ENCODE data around the gene GRM7.

Gene GRM7

DNA sequence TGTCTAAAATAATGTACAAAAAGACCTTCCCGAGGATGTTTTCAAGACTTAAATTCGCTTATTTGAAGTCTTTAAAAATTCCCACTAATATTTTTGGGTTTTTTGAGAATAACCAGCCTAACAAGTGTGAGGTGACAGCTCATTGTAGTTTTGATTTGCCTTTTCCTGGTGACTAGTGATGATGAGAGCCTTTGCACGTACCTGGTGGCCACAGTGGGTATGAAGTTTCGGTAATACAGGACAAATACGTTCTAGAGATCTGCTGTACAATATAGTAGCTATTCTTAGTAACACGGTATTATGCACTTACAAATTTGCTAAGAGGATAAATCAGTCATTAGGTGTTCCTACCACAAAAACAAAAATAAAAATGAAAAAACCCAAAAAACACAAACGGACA, 124.9 kb downstream of the GRM7 start:
- no peak for DNase-seq

DNA sequence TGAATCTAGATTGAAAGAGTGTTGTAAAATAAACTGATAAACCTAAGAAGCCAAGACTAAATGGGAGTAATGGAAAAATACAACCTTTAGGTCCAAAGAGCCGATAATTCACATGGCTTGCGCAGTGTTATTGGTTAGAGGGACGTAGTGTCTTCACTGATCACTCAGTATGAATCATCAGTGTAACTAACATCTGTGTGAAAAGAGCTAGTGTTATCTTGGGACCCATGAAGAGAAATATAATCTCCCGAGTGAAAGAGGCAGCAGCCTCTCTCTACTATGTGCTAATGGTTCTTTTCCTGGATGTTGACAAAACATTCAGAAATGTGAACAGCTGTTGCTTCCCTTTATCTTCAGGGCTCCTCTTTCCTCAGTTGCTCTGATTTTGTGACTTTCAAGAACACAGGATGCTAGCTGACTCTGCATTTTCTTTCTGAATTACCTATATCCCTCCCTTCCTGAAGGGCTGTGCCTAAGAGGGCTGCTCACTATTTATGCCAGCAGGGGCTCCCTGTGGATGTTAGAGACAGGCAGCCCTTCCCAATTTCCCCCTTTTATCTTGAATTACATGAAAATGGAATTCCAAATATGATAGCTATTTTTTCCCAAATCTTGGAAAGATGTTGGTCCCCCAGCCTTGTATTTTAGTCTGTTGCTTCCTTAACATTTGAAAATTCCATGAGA, 128.8 kb downstream of the GRM7 start:
- DNase-seq: no peak

DNA sequence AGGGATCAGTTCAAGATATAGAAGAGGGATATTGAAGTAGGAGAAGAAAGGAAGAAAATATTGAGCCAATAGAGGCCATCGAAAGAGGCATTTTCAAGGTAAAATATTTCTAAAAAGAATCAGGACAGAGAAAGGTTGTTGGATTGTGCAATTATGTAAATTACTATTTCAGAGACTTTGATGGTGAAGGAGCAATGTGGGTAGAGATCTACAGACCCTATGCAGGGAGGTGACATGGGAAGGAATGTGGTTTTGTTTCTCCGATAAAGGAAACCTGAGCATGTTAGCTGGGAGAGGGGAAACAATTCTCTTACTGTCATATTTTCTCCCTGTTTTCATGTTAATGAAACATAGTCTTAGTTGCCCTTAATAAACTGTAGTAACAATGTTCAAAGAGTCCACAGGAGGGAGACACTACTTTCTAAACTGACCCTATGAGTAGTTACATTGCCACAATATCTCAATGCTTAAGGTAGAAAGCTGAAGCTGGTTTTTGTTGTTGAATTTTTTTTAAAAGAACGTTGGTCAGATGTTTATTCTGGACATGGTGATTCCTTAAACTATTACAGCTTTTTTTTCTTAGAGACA, 133.3 kb downstream of the GRM7 start:
- DNase-seq: no peak

DNA sequence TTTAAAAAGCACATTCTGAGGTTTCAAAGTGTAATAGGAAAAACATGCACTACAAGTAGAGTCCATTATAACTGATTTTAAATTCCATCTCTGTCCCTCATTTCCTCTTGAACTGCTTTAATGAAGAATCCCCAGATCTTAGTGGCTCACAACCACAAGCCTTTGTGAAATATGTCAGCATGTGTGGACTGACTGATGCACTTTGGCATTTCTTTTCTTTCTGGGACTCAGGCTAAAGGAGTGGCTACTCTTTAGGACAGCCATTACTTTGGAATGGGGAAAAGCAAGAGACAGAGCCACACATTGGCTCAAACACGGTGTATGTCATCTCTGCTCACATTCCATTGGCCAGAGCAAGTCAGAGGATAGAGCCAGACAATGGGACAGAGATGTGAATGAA, 139.6 kb downstream of the GRM7 start:
- no peak for DNase-seq

DNA sequence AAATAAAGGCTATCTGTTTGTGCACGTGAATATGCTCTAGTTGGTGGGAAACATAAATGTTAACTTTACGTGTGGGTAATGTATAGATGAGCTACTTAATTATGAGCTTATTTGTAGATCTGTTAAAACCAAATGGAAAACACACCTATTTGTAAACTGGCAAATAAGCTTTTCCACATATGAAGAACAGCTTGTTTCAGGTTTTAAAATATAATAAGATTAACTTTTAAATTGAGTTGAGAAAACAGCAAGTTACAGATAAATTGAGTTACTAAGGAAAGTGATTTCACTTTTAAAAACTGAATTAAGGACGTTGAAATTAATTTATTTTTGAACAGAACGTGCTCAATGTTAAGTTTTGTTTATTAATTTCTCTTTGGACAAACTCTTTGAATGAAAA, 140.5 kb downstream of the GRM7 start:
- DNase-seq: no peak

DNA sequence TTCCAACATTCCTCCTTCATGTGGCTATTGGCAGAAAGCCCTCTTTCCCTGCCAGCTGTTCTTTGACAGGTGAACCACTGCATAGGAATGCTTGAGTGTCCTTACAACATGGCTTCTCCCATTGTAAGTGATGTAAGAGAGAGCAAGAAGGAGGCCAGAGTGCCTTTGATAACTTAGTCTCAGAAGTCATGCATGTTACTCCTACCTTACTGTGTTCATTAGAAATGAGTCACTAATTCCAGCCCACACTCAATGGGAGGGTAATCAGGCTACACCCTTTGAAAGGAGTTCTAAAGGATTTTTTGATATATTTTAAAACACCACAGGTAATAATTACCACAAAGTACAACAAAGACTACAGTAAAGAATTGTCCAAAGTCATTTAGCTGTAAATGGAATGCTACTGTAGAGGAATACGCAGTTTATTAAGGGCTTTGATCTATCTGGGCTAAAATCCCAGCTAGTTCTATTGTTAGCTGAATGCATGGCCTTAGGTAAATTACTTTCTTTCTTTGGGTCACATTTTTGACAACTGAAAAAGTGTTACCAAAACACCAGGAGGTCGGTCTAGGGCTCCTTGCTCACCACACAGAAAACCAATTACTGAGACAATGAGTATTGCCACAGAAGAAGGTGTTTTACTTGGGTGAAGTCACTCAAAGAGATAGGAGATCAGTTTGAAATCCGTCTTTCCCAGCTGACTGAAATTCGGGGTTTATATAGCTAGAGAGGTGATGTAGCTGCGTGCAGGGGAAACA, 154.9 kb downstream of the GRM7 start:
- DNase-seq: no peak

DNA sequence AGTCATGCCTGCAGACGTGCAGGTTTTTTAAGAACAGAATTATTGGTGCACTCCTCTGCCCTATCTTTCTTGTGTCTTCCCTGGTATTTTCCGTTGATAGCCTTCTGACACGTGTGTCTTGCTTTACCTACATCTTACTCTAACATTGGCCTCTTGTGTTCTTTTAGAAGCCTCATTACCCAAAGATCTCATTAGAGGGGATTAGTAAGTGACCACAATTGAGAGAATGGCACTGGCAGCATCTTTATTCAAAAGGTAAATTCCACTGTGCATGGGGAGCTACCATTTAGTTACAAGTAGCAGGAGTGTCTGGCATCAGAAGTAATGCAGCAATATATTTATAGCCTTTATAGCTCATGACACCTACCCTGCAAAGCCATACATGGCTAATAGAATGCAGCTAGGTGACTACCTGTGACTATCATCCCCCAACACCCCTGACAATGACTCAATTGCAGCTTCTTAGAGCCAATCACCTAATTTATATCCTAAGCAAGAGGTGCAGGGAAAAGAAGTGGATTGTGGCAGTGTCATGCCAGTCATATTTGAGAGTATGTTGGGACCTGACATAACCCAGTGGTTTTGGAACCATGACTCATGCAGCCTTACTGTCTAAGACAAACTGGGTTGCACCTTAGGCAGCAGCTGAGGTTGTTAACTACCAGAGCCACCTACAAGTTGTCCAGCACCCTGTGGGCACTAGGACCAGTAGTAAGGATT, 164.8 kb downstream of the GRM7 start:
- no peak for DNase-seq

DNA sequence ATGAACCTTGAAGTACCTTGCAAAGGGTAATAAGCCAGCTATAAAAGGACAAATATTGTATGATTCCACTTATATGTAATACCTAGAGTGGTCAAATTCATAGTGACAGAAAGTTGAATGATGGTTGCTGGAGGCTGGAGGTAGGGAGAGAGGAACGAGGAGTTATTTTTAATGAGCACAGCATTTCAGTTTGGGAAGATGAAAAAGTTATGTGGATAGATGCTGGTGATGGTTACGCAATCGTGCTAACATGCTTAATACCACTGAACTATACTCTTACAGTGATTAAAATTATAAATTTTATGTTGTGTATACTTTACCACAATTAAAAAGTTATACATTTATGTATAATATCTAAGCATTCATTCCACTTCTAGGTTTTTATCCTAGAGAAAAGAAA, 168.6 kb downstream of the GRM7 start:
- DNase-seq: no peak

DNA sequence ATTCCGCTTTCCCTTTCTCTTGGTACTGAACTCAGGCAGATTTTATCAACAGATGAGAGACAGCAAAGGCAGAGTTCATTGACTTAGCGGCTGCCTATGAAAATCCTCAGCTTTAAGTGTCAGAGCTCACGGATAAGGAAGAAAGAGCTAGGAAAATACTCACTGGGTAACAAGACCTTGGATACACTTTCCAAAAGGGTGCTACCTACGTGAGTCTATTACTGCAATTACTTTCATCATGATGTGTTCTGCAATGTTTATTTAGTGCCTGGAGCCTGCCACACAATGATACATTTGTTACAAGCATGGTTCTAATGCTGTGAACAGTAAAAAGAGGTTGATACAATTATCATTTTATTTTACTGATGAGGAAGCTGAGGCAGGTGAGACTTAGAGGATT, 177.5 kb downstream of the GRM7 start:
- no peak for DNase-seq

DNA sequence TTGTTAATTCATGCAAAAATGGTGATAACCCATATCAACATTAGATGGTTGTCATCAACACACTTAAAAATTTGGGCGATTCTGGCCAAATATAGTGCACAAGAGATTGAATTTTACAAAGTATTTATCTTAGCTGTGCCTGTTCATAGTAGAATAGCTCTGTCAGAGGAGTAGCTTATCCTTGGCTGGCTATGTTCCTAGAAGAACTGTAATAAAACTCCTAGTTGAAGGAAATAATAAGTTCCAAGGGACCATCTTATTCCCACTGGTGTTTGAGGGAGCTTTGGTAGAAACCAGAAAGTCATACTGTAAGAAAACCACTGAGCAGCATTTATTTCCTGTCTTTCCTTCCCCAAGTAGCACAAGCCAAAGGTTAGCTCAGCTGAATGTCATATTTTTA, 201.8 kb downstream of the GRM7 start:
- DNase-seq: no peak

DNA sequence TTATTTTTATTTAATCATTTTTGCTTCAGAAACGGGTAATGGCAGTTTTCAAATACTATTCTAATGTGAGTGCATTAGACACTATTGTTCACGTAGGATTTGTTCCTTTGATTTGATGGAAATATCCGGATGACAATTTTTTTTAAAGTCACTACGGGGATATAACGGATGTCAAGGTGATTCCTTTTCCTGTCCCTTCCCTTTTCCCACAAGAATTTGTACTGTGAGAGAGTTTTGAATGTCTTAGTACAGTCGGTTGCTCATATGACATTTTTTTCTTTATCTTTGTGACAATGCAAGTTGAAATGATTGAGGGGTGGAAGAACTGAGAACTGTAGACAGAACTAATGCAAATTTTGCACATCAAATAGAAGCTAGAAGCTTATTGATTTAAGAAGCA, 209.5 kb downstream of the GRM7 start:
- no peak for DNase-seq

DNA sequence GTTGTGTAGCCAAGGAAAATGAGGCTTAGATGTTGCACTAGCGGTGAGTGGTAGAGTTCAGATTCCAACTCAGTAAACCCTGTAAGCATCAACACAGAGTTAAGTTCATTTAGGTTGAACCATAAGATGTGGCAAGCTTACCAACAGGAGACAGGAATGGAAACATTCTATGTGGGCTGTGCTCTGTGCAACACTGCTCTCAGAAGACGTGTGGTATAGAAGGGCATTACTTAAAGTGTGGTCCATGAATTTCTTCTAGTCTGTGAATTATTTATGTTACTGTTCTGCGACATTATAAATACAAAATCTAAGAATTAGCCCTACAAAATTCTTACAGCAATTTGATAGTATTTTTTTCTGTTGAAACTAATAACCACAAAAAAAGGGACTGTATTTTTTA, 213.3 kb downstream of the GRM7 start:
- DNase-seq: no peak

DNA sequence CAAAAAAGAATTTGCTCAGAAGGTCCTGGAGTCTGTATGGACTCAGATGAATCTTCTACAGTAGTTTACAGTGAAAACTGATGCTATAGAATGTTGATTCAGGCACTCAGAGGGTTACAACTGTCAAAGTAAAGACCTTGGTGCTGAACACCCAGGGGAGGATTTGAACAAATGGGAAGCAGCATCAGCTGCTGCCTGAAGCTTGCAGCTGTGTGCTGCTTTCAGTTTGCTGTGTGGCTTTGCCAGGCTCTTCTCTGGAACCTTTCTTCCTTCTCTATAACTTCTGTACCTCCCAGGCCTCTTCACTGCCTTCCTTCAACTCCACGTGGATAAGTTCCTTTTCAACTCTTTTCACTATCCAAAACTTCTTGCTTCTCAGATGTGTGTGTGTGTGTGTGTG, 214.2 kb downstream of the GRM7 start:
- DNase-seq: peak; percentile 12

DNA sequence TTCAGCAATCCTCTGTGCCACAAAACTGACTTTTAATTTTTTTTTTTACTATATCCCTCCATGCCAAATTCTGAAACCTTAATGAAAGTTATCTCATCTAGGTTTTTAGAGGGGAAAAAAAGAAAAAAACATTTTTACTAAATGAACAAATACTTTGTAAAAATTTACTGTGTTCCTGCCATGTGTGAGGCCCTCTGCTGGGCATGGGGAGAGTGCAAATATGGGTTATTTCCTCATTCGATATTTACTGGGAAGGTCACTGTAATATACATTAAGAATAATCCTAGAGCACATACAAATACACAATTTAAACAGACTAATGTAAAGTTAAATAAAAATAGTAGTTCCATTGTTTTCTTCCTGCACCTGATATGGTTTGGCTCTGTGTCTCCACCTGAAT, 215.0 kb downstream of the GRM7 start:
- no peak for DNase-seq

DNA sequence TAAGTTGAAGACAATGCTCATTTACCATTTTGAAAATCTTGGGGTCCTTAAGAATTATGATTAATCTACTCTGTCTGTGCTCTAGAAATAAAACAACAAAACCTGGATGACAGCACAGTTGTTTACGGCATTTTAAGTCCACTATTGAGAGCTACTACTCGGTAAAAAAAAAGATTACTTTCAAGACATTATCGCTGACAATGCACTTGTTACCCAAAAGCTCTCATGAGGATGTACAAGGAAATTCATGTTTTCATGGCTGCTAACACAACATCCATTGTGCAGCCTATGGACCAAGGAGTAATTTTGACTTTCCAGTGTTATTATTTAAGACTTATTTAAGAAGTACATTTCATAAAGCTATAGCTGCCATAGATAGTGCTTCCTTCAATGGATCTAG, 221.3 kb downstream of the GRM7 start:
- DNase-seq: no peak

DNA sequence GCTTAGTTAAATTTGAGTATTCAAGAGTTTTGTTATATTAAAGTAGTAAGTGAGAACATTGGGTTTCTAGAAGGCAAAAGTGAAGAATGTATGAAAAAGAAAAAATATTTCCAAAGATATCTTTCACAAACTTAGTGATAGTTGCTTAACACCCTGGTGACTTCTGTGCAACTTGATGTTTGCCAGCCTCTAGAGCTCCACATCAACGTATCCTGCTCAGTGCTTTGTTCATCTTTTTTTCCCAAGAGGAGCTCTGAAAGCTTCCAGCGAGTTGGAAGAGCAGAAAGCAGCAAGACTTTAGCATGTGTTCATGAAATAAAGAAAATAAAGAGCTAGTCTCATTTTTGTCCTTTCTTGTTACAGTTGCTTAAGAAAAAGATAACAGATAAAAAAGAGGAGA, 225.5 kb downstream of the GRM7 start:
- DNase-seq: no peak

DNA sequence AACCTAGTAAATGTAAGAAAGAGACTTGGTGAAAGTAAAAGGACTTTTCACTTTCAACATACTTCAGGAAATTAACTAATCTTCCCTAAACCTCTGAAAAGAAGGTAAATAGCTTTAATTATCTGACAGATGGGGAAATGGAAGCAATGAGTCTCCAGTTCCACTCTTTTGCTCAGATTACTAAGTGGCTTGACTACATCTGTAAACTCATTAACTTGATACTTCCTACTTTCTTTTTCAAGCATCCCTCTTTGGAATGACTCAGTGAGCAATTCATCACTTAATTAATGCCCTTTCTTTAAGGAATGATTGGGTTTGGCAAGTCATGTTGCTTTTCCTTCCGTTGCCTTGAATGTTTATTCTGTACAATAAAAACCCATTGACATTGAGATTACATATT, 234.2 kb downstream of the GRM7 start:
- DNase-seq: no peak

DNA sequence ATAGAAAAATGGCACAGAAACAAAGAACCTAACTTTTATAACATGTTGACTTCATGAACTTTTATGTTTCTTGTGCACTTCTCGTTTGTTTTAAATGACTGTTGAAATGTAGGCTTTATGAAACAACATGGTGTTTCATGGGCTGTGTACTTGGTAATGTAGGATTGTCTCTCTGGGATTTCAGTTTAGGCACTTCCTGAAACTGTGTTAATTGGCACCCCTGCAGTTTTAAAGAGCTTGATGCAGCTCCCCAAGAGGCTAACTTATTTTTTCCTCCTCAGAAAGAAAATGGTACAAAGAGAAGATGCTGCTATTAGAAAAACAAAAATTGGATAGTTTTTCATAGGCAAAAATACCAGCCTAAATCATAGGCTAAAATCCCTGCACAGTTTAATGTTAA, 239.2 kb downstream of the GRM7 start:
- DNase-seq: no peak

DNA sequence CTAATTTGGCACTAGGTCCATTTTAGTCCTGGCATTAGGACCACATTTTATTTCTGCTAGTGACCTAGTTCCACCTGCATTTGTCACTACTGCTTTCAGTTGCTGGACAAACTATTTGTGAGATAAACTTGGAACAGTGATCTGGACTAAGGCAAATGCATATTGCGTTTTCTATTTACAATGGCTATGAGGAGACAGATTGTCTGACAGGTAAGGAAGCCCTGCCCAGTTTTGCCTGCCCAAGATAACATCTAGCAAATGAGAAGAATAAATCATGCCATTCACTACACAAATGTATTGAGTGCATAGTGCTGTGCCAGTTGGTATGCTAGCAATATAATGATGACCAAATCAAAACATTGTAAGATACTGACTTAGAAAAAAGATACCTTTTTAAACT, 245.7 kb downstream of the GRM7 start:
- DNase-seq: no peak

DNA sequence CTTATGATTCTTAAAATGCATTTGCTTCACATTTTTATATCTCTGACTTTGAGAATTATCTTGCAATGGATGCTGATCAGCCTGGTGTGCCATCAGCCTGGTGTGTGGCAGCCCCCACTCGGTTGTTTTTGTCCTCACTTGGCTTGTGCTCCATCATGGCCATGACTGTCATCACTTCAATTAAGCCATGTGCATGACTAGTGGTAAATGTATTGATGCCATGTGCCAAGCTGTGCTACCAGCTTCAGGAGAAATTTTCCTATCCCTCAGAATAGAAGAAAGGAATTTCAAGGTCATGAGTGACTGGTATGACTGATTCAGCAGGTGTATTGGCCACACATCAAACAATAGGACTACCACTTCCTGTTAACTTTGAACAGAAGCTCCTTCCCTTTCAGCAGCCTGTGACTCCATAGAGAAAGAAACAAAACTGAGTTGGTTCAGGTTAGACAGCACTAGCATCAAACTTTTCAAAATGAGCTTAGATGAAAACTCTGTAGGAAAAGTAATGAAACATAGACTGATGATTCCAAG, 251.7 kb downstream of the GRM7 start:
- no peak for DNase-seq

DNA sequence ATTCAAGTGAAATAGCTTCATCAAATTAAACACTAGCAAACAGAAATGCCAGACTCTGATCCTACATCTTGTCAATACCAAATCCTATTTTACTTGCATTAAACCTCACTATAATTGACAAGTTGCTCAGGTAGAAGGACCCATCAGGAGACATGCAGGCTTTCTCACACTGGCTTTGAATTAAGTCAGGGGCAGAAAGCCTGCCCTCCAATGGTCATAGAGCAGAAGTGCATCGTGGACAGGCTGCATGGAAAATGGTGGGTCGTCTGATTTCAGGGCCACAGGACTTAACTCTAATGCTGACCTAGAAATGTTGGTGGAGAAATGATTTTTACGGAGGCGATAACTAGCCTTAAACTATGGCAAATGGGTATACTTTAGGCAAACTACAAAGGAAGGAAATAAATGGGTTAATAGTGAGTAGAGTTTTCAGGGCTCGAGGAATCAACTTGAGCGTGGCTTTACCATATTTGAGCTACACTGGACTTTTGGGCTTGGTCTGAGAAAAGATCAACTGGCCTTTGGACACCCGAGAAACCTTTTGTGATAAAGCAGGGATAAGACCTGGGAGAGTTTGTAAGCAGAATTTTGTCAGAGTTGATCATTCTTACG, 283.9 kb downstream of the GRM7 start:
- DNase-seq: no peak

DNA sequence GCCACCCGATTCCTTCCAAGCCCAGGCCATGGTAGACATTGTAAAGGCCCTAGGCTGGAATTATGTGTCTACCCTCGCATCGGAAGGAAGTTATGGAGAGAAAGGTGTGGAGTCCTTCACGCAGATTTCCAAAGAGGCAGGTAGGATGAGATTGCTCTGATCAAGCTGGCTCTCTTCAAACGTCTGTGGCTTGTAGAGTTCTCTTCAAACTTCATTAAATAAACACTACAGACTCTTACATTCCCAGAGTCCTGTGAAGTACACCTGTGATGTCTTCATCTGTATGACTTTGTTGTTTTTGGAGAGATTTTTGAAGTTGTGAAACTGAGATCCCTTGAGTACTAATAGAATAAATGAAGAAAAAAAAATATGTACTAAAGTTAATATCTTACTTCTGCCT, 285.6 kb downstream of the GRM7 start:
- DNase-seq: no peak

DNA sequence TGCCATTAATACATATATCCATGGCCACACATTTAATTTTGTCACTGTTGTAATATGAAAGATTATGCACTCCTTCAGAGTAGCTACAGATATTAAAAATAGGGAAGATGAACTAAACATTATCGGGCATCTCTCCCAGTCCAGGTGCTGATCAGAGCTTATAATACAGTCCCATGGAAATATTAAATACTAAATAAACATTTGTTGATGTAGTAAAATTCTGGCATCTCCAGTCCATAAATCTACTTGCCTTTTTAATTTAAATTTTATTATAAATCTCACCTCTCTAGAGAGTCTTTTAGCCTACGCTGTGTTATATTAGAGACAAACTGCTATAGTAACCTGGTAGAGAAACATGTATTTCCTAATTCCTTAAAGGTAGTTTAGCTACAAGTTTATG, 297.6 kb downstream of the GRM7 start:
- no peak for DNase-seq
